CD14-positive monocyte (primary cell): ENCODE results near the gene MRTFA. TPM values are rescaled to one million over a fixed set of nuclear protein-coding genes. Genes with fewer than 3 reads are reported as not detected.

Experiments
- DNase-seq, 3 donors: peaks; one replicate each; pipeline ENCODE4 v3.0.0-alpha.2; 2011 to 2022
- H2AFZ ChIP-seq: 2 replicates; pipeline ENCODE4 v1.6.0; 2012; ENCODE audit warnings: mild to moderate bottlenecking, low read depth, low read length, inconsistent platforms; ENCODE audit not compliant: insufficient read depth, poor library complexity, severe bottlenecking
- H3K27ac ChIP-seq, 2 donors: 1 replicate in 1 of 2; 2 replicates in 1 of 2; pipeline ENCODE4 v1.5.1; 2012 to 2013; ENCODE audit warnings: low read length in 2 of 2, control low read depth in 1 of 2, inconsistent platforms in 1 of 2, low read depth in 1 of 2, mild to moderate bottlenecking in 1 of 2
- H3K27me3 ChIP-seq, 2 donors: one replicate each; pipeline versions ENCODE4 v1.6.0 to v1.6.1; 2011 to 2013; ENCODE audit warnings: low read length in 2 of 2; ENCODE audit not compliant: control insufficient read depth in 2 of 2, insufficient read depth in 2 of 2
- H3K36me3 ChIP-seq, 2 donors: replicated peaks in 1 of 2; 1 replicate in 1 of 2; 2 replicates in 1 of 2; pipeline versions ENCODE4 v1.5.1 to v1.6.1; 2012 to 2013; ENCODE audit warnings: low read length in 2 of 2, control low read depth in 1 of 2, inconsistent platforms in 1 of 2, mild to moderate bottlenecking in 1 of 2; ENCODE audit not compliant: insufficient read depth in 2 of 2, control insufficient read depth in 1 of 2
- H3K4me1 ChIP-seq, 2 donors: 1 replicate in 1 of 2; 2 replicates in 1 of 2; pipeline versions ENCODE4 v1.5.1 to v1.6.1; 2012 to 2013; ENCODE audit warnings: low read length in 2 of 2, control low read depth in 1 of 2, inconsistent platforms in 1 of 2, mild to moderate bottlenecking in 1 of 2, moderate library complexity in 1 of 2; ENCODE audit not compliant: insufficient read depth in 2 of 2, control insufficient read depth in 1 of 2
- H3K4me2 ChIP-seq: replicated peaks from 2 replicates; pipeline ENCODE3; 2012; ENCODE audit warnings: low read length, moderate library complexity, mild to moderate bottlenecking; ENCODE audit not compliant: poor library complexity, severe bottlenecking; ENCODE audit errors: extremely low read depth
- H3K4me3 ChIP-seq, 3 experiments: fragments of 200-600 bp in 1 of 3; sonication (generic) in 1 of 3; replicated peaks in 1 of 3; 1 replicate in 2 of 3; 2 replicates in 1 of 3; pipeline ENCODE4 v1.5.1; 2011 to 2013; ENCODE audit warnings: low read length in 3 of 3, mild to moderate bottlenecking in 3 of 3, control low read depth in 2 of 3, low read depth in 2 of 3, inconsistent platforms in 1 of 3, moderate library complexity in 1 of 3
- H3K79me2 ChIP-seq: 2 replicates; pipeline ENCODE4 v1.6.0; 2012; ENCODE audit warnings: mild to moderate bottlenecking, control low read depth, inconsistent platforms, low read length, moderate library complexity; ENCODE audit not compliant: insufficient read depth
- H3K9ac ChIP-seq: 2 replicates; pipeline ENCODE4 v1.6.0; 2017; ENCODE audit warnings: low read length, mild to moderate bottlenecking; ENCODE audit not compliant: insufficient read depth, poor library complexity, severe bottlenecking
- H3K9me3 ChIP-seq, 2 donors: replicated peaks in 1 of 2; 1 replicate in 1 of 2; 2 replicates in 1 of 2; pipeline versions ENCODE4 v1.5.1 to v1.6.1; 2012 to 2013; ENCODE audit warnings: low read length in 2 of 2, control low read depth in 1 of 2; ENCODE audit not compliant: control insufficient read depth in 1 of 2, insufficient read depth in 1 of 2
- H4K20me1 ChIP-seq: 2 replicates; pipeline ENCODE4 v1.6.0; 2012; ENCODE audit warnings: mild to moderate bottlenecking, low read length, control low read depth, moderate library complexity; ENCODE audit not compliant: insufficient read depth
- H3K27ac Mint-ChIP-seq, 7 donors: one replicate each; pipeline ENCODE4 v1.8.0; 2020; ENCODE audit warnings: mild to moderate bottlenecking in 7 of 7, mixed read lengths in 7 of 7, moderate library complexity in 6 of 7, inconsistent platforms in 2 of 7
- H3K27me3 Mint-ChIP-seq, 3 donors: one replicate each; pipeline ENCODE4 v1.8.0; 2021 to 2022; ENCODE audit warnings: low read depth in 3 of 3, mild to moderate bottlenecking in 3 of 3, mixed read lengths in 3 of 3, moderate library complexity in 3 of 3, inconsistent platforms in 1 of 3
- H3K36me3 Mint-ChIP-seq, 2 donors: one replicate each; pipeline ENCODE4 v1.8.0; 2020; ENCODE audit warnings: mixed read lengths in 2 of 2, inconsistent platforms in 1 of 2, mild to moderate bottlenecking in 1 of 2
- H3K4me1 Mint-ChIP-seq: one replicate; pipeline ENCODE4 v1.8.0; 2020; ENCODE audit warnings: mild to moderate bottlenecking, mixed read lengths
- H3K4me3 Mint-ChIP-seq, 2 donors: one replicate each; pipeline ENCODE4 v1.8.0; 2020; ENCODE audit warnings: mild to moderate bottlenecking in 2 of 2, mixed read lengths in 2 of 2, moderate library complexity in 1 of 2
- H3K9me3 Mint-ChIP-seq, 7 donors: one replicate each; pipeline ENCODE4 v1.8.0; 2020 to 2022; ENCODE audit warnings: mixed read lengths in 7 of 7, mild to moderate bottlenecking in 6 of 7, moderate library complexity in 6 of 7, inconsistent platforms in 2 of 7
- CTCF ChIP-seq: fragments of 200-600 bp; IDR thresholded peaks from one replicate; pipeline ENCODE4 v1.8.0; 2022; ENCODE audit warnings: antibody characterized with exemption, mild to moderate bottlenecking
- WGBS: methylation state at CpG from one replicate; pipeline ENCODE4 v1.1.5; 2013; ENCODE audit warnings: missing lambda C conversion rate; ENCODE audit not compliant: insufficient coverage; 5-methylcytosine and 5-hydroxymethylcytosine counted together
- intact Hi-C, 2 donors: fragments of 100-400 bp; cut with micrococcal nuclease; formaldehyde crosslinking; loops; one replicate each; pipeline versions ENCODE4 v1.15.0 to v1.15.1; 2023
- polyA plus RNA-seq, 3 donors: library from polyadenylated mRNA; depleted of rRNA in 1 of 3; unstranded in 2 of 3; stranded (reverse) in 1 of 3; fragments of 300-500 nt in 2 of 3; fragments of >200 nt in 1 of 3; fragmentation: Illumina TruSeq in 2 of 3; gene quantifications; 1 replicate in 2 of 3; 2 replicates in 1 of 3; pipeline ENCODE4 v1.2.3, GENCODE V29; 2012 to 2021

The MRTFA gene
- polyA plus RNA-seq, 3 donors, result 14.1 to 33.8 (median 18.9) TPM

DNA sequence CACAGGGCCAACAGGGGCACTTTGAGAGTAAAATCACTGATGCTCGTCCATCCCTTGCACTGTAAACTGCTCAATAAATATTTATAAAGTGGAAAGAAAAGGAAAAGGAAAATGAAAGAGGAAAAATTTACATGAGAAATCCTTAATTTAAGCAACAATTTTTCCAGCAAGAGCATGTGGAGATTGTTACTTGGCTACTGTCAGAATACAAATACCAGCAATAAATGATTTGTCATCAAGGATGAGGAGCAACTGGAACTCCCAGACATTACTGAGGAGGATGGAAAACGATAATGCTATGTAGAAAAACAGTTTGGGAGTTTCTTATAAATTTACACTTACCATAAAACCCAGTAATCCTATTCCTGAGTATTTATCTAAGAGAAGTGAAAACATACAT, 143.1 kb downstream of the MRTFA start:
- Mint-ChIP-seq H3K4me1 (peaks cover 37% of the 10 kb centered on the region), H3K27ac (peak overlapping the region; percentile 92 to 98 (median 96)), H3K27me3 (no peaks in the 10 kb centered on the region), H3K36me3 (peaks cover 7 to 15% of the 10 kb centered on the region in 2 donors), H3K4me3 (no peak overlapping the region), H3K9me3 (peaks cover 0 to 2% (median 0%) of the 10 kb centered on the region in 7 donors)
- no peaks in the 10 kb centered on the region for H3K36me3 ChIP-seq
- no peak overlapping the region for H3K4me3 ChIP-seq
- DNase-seq, result no peak
- H3K4me2 ChIP-seq, result no peak overlapping the region
- H3K9me3 ChIP-seq, result no peaks in the 10 kb centered on the region
- intact Hi-C loops, result loop anchor here in 1 of 2 donors (5.0 kb wide), 1 partner anchor 56 kb away; no protein-coding TSS in a partner anchor
- no peak for TF ChIP-seq CTCF
- no peaks in the 10 kb centered on the region for H4K20me1 ChIP-seq
- no peaks in the 10 kb centered on the region for H3K27me3 ChIP-seq
- H2AFZ ChIP-seq, result no peak overlapping the region
- no peak overlapping the region for H3K9ac ChIP-seq
- no CpG with 5 or more reads among the region's 2 CpGs for WGBS
- peaks cover 32 to 41% of the 10 kb centered on the region in 2 donors for H3K4me1 ChIP-seq
- peak overlapping the region; percentile 50 to 89 for H3K27ac ChIP-seq
- H3K79me2 ChIP-seq, result peaks cover 49% of the 10 kb centered on the region

DNA sequence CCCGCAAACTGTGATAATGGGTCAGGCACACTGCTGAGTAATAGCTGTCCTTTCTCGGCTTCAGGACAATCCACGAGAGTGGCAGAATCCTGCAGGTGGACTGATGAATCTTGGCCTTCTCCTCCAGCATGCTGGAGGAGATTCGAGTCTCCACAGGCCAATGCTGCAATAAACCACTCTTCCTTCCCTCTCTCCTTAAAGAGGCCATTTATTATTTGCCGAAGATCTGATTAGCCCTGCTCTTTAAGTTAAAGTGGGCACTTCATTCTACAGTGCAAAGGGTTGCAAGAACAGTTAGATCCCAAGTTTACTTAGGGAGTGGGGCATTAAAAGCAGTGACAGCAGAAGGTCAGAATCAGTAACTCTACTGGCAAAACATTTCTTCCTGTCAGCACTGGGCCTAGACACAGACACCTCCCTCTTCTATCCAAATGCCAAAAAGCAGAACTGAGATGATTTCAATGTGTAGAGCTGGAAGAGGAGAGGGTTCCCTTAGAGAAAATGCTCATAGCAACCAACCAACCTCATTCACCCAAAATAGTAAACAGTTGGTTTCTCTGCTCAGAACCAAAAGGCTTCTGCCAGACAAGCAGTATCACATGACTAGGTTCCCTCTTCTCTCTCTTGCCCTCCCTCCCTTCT, 144.4 kb downstream of the MRTFA start:
- Mint-ChIP-seq H3K4me1 (peaks cover 45% of the 10 kb centered on the region), H3K27ac (peak overlapping the region; percentile 92 to 98 (median 96)), H3K4me3 (peak overlapping the region; percentile 49 to 85), H3K36me3 (peaks cover 6 to 7% of the 10 kb centered on the region in 2 donors), H3K27me3 (no peaks in the 10 kb centered on the region), H3K9me3 (peaks cover 0 to 2% (median 0%) of the 10 kb centered on the region in 7 donors)
- no peak for TF ChIP-seq CTCF
- Histone ChIP-seq H3K4me2 (peak overlapping the region; percentile 62), H3K9me3 (no peaks in the 10 kb centered on the region), H3K27ac (peak overlapping the region; percentile 61 to 89), H3K9ac (peak overlapping the region; percentile 39), H3K36me3 (no peaks in the 10 kb centered on the region), H3K27me3 (no peaks in the 10 kb centered on the region), H3K79me2 (peaks cover 54% of the 10 kb centered on the region), H4K20me1 (peaks cover 6% of the 10 kb centered on the region), H3K4me1 (peaks cover 38 to 49% of the 10 kb centered on the region in 2 donors), H2AFZ (peak overlapping the region; percentile 7), H3K4me3 (peak overlapping the region in 1 of 3 experiments; percentile 56)
- WGBS, result 38% methylated on average over 4 of the region's 5 CpGs
- DNase-seq, result peak; percentile 90 to 99 (median 94)
- intact Hi-C loops, result loop anchor here in 1 of 2 donors (5.0 kb wide), 1 partner anchor 55 kb away; no protein-coding TSS in a partner anchor
